Measurements from ENCODE around the gene KCND3.

Gene KCND3

DNA sequence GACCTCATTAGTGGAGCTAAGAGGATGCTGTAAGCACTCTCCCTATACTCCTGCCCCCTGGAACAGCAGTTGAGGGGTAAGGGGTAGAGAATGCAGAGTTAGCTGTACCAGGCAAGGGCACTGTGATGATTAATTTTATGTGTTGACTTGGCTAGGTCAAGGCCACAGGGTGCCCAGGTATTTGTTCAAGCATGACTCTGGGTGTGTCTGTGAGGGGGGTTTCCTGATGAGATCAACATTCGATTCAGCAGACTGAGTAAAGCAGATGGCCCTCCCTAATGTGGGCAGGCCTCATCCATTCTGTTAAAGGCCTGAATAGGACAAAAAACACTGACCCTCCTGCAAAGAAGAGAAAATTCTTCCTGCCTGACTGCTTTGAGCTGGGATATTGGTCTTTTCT is 110.8 kb downstream of the KCND3 start:
- DNase-seq = no peak

DNA sequence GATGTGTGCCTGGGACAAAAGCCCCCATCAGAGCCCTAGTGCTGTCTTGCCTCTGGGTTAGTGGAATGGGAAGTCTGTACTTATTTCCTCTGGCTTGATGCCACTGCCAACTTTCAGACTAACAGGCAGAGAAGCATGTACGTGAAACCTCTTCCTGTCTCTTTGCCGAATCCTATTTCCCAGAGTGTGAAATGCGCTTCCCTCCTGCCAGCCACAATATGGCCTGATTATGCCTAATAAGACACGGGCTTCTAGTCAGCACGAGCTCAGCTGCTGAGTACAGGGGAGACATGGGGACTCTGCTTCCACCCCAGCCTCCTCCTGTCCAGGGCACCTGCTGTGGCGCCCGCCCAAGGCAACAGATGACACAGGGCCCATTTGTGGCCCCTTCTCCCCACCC is 111.4 kb downstream of the KCND3 start:
- DNase-seq = no peak

- DNase-seq = no peak
These were observed 112.8 kb downstream of the KCND3 start for GRCh38 chr1:111876631-111877030.

GRCh38 chr1:111875640-111876039 is 113.8 kb downstream of the KCND3 start:
- DNase-seq = no peak

DNA sequence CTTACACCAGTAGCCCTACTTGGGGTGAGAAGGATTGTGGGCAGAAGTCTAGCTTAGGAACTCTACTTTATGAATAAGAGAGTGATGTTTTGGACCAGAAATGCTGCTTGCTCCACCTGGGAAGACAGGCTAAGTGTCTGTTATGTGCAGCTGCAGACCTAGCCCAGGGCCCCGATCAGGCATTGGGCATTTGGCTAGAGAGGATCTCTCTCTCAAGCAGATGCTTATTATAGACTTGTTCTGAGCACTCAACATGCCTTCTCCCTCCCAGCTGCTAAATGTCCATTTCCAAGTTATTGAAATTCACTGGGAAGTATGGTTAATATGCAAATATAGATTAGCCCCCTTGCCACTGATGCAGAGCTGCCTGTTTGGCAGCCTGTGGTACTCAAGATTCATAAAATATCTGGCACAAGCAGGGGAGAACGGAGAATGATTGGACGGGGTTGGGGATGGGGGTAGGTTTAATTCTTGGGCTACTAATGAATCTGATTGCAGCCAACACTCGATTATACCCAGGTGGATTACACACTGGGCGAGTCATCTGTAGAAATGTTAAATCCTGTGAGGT is 115.9 kb downstream of the KCND3 start:
- no peak for DNase-seq

DNA sequence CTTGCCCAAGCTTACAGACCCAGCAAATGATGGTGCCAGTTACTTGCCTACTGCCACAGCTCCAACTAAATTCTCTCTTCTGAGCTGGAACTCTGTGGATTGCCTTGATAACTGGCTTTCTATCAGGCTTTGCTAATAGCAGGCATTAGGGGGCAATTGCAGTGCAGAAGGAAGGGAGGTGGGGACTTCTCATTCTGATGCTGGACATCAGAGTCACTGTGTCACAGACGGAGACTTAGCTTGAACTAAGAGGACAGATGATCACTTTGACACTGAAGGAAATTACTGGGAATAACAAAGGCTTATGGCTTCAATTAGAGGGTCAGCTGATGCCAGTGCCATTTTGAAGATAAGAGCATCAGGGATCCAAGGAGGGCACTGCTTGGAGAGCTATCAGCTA is 119.3 kb downstream of the KCND3 start:
- DNase-seq = no peak

GRCh38 chr1:111867868-111868440 is 121.5 kb downstream of the KCND3 start:
- DNase-seq = no peak

GRCh38 chr1:111864862-111865261 is 124.6 kb downstream of the KCND3 start:
- no peak for DNase-seq

- no peak for DNase-seq
These were observed 126.1 kb downstream of the KCND3 start for GRCh38 chr1:111863401-111863800.

DNA sequence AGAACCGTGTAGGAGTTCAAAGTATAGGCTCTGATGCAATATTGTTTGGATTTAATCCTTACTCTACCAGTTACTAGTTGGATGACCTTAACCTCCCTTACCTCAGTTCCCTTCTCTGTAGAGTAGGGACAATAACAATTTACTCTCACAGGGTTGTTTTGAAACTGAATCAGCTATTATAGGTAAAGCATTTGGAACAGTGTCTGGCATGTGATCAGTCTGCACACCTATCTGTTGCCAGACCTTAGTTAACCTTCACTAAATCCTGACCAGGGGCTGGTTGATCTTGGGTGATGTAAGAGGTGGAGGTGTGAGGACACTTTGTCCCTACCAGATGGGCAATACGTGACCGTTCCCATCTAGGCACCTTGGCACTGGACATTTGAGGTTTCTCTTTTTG is 126.9 kb downstream of the KCND3 start:
- DNase-seq = no peak

DNA sequence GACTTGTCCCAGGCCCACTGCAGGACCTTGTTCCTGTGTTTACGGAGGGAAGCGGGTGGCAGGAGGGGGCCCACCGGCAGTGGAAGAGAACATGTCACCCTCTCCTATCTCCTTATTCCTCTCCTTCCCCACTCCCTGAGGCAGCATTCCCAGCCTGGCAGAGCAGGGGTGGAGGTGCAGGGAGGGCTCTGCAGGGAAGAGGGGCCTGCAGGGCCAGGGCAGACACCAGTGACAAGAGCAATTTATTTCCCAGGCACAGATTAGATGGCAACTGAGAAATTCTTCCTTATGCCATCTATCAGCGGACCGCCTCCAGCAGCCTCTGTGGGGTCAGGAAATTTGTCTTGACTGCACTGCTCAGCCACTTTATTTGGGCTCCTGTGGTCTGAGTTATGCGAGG is 127.9 kb downstream of the KCND3 start:
- DNase-seq = no peak

DNA sequence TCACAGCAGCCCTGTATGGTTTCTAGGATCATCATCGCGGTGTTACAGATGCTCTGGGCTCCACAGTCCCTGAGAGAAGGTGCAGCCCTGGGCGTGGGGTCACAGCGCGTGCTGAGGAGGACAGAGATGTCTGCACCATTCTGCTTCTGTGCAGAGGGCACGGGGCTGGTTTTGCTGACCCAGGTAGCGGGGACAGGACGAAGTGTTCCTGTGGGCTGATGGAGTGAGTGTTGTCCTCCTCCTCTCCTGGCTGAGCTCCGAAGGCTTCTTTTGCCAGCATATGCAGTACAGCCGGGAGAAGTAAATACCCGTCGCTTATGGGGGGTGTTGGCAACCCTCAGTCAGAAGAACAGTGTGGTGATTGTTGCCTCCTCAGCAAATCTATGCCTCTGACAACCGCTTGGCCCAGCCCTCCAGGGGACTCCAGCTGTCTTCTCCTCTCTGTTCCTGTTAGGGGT is 132.2 kb downstream of the KCND3 start:
- no peak for DNase-seq

GRCh38 chr1:111856411-111857185 is 132.9 kb downstream of the KCND3 start:
- DNase-seq = no peak

DNA sequence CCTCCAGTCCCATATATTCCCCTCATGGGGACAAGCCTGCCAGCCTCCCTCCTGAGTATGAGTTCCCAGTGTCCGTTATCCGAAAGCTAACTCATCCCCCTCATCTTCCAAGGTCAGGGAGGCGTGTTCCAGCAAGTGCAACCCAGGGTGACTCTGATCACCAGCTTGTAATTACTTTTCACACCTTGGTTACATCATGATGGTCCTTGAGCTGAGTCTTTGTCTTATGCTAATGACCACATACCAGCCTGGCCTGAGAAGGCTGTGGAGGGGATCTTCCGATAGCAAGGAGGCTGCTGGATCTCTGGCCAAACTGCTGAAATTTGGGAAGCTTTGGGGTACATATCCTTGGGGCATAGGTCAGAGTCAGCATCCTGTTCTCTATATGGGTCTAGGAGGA is 134.2 kb downstream of the KCND3 start:
- DNase-seq = no peak

- DNase-seq = no peak
These were observed 137.2 kb downstream of the KCND3 start for GRCh38 chr1:111852261-111852721.

DNA sequence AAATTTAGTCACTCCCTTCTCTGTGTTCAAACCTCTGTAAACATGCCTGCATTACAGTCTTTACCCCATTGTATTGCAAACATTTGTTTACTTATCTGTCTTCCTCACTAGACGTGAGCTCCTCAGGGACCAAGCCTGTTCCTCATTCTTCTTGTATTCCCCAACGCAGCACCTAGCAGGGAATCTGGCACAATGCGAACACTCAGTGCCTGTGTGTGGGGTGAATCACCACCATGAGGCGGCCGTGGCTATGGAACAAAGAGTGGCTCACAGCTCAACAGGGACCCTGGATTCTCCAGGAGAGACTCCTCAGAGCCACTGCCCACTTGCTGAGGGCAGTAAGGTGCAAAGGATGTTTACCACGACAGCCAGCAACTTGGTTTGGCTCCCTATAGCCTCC is 137.9 kb downstream of the KCND3 start:
- DNase-seq = no peak

- DNase-seq = no peak
These were observed 139.4 kb downstream of the KCND3 start for GRCh38 chr1:111850109-111850508.

DNA sequence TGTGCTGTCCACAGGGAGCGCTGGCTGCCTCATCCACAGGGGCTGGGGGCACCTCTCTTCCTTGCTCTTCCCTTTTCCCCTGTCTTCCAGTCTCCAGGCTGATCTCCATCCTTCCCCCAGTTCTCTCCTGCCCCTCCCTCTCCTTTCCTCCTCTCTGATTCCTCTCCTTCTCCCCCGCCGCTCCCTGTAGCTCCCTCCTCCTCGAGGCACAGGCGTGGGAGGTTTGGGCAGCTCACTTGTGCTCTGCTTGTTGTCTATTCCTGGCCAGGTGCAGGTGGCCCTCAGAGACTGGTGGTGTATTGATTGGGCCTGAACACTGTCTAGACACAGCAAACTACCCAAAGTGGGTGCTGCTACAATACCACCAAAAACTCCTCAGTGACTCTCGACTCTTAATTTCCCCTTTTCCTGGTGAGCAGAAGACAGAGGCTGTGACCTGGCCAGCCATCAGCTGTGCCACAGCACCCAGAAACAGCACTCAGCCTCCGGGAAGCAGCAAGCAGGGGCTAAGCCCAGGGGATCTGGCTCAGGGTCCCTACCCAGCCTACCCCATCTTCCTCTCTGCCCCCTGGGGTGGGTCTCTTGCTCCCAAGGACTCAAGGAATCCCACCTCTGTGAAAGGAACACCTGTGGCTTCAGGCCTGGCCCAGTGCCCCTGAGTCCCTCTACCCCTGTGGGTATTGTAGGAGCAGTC is 140.5 kb downstream of the KCND3 start:
- DNase-seq = no peak

- DNase-seq = no peak
These were observed 142.0 kb downstream of the KCND3 start for GRCh38 chr1:111847466-111847865.

- DNase-seq = no peak
These were observed 142.6 kb downstream of the KCND3 start for GRCh38 chr1:111846842-111847241.

DNA sequence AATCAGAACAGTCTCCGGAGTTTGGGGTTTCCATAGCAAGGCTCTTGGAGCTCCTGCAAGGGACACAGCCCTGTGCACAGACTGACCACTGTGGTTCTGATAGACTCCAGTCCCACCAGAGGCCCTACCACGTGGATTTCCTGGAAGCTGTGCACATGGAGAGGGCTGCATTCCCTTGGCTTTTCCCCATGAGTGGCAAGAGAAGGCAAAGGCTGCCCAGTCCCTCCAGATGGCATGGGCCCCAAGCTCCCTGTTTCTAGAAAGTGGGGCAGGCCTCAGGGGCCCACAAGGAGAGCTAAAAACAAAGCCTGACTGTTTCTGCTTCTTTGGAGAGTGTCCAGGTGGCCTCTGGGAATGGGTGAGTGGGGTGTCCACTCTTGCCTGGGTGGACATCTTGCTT is 146.3 kb downstream of the KCND3 start:
- no peak for DNase-seq

GRCh38 chr1:111842411-111842810 is 147.1 kb downstream of the KCND3 start:
- no peak for DNase-seq

GRCh38 chr1:111841746-111842145 is 147.7 kb downstream of the KCND3 start:
- no peak for DNase-seq

DNA sequence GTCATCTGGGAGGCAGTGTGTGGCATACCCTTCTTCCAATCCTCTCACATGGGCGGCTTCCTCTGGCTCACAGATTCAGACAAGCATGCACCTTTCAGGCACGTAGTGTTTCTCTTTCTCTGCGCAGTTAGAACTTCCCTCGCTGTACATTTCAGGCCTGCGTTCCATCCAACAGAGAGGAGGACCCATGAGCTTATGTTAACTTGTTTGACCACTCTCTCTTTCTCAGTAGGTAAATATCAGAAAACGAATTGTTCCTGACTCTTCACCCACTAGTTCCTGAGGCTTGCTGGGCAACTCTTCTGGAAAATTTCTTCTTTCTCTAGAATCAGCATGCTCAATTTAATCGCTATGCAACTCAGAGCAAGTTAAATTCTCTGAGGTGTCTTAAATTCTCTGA is 148.3 kb downstream of the KCND3 start:
- no peak for DNase-seq

All from activated CD4-positive, alpha-beta T cell treated with anti-CD3 and anti-CD28 coated beads for 48 hours (primary cell).